GM21619 (cell line): Measurements from ENCODE around the gene CORO6.

Source experiments
- ATAC-seq: cut with Tn5 transposase; IDR thresholded peaks from one replicate; pipeline ENCODE4 v1.9.1; 2021; ENCODE audit not compliant: unreplicated experiment

CORO6 gene

DNA sequence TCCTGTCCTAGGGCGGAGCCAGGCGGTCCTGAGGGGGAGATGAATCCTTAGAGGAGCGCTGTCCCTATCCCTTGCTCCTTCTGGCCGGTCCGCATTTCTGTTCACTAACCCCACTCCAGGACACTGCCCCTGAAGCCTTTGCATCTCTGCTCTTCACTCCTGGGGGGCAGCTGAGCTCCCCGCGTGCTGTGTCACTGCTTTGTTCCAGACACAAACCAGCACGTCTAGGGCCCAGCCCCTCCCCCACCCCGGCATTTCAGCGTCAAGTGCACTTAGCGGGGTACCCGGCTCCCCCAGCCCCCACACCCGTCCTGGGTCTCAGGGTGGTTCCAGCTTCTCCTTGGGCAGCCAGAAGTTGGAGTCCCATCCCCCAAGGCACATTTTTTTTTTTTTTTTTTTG lies 8.9 kb downstream of the CORO6 start:
- ATAC-seq = no peak

DNA sequence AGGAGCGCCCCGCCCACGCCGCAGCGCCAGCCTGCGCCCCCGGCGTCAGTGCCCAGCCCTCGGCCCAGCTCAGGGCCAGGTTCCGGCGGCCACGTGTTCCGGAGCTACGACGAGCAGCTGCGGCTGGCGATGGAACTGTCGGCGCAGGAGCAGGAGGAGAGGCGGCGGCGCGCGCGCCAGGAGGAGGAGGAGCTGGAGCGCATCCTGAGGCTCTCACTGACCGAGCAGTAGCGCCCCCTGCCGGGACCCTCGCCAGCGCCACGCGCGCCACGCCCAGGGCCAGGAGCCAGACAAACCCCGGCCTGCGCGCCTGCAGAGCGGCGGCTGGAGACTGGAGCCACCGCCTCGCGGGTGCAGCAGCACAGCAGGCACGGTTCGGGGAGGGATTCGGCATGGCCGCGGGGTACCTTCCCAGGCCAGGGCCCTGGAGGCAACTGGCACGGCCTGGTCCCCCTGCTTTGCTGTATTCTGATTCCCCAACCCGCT lies 9.3 kb downstream of the CORO6 start:
- ATAC-seq = no peak

DNA sequence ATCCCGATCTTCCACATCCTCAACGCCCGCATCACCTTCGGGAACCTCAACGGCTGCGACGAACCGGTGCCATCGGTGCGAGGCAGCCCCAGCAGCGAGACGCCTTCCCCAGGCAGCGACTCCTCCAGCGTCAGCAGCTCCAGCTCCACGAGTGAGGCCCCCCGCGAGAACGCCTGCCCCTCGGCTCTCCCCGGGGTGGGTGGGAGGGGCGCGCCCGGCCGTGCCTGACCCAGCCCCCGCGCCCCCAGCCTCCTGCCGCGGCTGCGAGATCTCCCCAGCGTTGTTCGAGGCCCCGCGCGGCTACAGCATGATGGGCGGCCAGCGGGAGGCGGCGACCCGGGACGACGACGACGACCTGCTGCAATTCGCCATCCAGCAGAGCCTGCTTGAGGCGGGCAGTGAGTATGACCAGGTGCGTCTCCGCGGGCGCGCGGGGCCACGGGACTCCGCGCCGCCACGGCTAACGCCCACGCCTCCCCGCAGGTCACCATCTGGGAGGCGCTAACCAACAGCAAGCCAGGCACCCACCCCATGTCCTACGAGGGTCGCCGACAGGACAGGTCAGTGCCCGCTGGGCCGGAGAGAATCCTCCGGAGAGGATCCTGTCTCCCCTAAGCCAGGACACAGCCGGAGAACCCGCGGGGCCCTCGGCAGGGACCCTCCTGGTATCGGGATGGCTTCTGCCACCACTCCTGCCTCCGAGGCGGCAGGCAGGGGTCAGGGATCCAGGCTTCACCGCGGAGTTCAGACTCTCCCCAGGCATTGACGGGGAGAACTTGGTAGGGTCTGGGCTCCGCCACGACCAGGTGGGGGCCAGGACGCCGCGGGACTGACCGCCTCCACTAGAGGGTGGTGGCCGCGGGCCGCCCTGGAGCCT lies 10.1 kb downstream of the CORO6 start:
- ATAC-seq = no peak

DNA sequence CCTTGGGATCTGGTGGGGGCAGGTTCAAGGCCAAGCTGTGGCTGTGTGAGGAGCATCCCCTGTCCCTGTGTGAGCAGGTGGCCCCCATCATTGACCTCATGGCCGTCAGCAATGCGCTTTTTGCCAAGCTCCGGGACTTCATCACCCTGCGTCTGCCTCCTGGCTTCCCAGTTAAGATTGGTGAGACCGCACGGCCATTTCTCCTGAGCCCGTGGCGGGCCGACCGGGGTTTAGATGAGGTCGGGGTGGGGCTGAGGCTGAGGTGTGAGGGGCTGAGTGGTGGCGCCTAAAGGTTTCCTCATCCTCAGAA lies 10.7 kb downstream of the CORO6 start:
- ATAC-seq = no peak

DNA sequence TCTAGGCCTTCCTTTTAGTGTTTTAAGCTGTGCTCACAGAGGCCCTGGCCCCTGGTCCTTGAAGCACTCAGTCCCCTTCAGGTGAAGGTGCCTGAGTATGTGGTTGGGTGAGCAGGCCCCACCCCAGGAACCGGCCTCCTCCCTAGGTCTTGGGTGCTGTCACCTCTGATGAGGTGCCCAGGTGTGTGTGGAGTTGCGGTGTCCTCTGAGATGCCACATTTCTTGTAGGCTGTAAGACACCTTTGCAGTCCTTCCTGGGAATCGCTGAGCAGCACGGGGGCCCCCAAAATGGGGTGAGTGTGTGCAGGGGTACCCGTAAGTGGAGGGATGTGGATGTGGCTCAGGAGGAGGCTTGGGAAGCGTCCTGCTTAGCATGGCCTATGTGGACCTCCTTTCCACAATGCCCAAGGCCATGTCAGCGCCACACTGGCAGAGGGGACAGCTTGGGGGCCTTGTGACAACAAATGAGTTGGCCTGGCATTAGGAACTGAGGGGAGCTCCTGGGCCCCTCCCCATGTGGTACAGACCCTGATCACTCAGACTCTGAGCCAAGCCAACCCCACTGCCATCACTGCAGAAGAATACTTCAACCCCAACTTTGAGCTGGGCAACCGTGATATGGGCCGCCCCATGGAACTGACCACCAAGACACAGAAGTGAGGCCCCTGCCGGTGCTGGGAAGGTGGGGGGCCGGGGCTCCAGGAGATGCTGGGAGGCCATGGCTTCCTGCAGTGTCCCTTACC lies 11.2 kb downstream of the CORO6 start:
- no peak for ATAC-seq

DNA sequence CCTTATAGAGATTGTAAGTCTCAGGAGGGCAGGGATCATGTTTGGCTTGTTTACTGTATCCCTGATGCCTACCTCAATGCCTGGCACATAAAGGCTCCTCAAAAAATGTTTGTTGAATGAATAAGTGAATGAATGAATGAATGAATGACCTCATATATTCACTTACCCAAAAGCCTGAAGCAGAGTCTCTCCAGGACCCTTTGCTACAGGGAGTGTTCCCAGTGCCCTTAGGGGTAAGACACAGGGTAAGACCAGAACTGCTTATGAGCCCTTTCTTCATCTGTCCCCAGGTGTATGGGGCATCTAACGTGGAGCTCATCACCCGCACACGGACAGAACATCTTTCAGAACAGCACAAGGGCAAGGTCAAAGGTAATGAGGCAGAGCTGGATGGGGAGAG lies 12.3 kb downstream of the CORO6 start:
- ATAC-seq = no peak

DNA sequence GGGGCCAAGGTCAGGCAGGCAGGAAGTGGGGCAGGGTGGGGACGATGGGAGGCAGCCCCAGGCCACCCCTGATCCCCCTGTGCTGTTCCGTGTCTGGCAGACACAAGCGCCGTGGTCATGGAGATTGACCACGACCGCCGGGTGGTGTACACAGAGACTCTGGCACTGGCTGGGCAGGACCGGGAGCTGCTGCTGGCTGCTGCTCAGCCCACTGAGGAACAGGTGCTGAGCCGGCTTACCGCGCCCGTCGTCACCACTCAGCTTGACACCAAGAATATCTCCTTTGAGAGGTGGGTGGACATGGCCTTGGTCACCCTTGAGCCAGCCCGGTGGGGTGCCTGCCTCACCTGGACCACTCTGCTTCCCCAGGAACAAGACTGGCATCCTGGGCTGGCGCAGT lies 13.7 kb downstream of the CORO6 start:
- no peak for ATAC-seq

DNA sequence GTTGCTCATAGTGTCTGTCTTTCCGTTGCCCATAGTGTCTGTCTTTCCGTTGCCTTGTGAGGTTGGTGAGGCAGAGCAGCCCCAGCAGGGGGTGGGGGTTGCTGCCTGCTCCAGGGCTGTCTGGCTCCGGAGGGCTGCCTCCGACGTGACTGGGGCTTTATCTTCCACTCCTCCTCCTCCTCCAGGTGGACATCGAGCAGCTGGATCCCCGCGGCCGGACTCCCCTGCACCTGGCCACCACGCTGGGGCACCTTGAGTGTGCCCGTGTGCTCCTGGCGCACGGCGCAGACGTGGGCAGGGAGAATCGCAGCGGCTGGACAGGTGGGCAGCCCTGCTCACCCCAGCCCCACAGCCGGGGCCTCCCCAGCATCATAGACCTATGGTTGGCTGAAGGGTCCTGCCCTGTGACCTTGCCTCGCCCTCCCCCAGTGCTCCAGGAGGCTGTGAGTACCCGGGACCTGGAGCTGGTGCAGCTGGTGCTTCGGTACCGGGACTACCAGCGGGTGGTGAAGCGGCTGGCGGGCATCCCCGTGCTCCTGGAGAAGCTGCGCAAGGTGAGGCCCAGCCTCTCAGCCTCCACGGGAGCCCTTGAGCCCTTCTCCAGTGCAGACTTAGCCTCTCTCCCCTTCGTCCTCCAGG lies 15.0 kb downstream of the CORO6 start:
- no peak for ATAC-seq

DNA sequence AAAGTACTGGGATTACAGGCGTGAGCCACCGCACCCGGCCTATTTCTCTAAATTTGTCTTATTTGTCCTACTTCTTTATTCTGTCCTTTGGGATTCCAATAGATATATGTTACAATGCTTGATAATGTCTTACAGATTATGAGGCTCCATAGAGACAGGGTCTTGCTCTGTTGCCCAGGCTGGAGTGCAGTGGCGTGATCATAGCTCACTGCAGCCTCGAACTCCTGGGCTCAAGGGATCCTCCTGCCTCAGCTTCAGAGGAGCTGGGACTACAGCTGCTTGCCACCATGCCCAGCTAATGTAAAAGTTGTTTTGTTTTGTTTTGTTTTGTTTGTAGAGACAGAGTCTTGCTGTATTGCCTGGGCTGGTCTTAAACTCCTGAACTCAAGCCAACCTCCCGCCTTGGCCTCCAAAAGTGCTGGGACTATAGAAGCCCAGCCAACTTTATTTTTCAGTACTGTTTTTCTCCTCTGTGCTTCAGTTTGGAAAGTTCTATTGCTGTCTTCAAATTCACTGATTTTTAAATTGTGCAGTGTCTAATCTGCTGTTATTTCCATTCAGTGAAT lies 19.5 kb downstream of the CORO6 start:
- no peak for ATAC-seq

DNA sequence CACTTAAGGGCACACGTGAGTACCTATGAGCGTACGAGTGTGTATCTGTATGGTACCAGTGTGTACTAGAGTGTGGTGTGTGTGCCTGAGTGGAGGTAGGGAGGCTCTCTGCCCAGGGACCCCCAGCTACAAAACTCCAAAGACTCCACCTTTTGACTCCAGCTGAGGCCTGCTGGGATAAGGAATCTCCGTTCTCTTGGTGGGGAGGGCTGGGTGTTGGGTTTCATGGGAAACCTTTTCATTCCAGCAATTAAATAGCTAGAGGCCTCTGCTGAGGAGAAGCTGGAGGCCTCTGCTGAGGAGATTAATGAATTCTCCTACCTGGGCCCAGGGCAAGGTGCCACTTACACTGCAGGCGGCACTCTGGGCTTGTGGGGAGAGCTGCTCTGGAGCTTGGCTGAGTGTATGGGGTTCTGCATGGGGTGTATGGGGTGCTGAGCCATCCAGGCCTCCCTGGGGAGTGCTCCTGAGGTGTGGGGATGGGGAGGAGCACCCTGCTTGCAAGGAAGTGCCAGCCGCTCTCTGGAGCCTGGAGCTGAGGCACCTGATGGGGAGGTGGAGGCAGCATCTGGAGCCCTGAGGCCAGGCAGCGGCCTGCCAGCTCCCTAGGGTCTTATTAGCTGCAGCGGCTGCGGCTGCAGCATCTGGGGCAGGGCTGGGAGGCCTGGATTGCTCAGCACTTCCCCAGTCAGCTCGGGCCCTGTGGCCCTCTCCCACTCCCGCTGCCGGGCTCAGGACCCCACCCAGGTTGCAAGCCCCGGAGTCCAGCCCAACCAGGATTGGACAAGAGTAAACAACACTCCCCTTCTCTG lies 25.1 kb downstream of the CORO6 start:
- no peak for ATAC-seq

DNA sequence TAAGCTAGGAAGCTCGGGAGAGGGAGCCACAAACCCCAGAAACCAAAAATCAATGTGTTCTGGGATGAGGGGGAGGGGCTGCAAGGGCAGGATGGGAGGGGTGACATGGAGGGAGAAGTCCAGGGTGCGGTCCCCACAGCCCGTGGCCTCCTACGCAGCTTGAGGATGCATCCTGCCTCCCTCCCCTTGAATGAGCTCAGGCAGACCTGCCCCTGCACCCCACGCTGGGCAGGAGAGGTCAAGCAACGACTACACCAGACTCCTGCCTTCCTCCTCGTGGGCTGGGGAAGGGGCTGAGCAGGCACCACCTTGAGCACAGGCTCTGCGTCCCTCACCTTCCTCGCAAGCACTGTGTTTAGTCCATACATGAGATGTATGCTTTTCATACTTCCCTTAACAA lies 25.9 kb downstream of the CORO6 start:
- ATAC-seq = no peak

DNA sequence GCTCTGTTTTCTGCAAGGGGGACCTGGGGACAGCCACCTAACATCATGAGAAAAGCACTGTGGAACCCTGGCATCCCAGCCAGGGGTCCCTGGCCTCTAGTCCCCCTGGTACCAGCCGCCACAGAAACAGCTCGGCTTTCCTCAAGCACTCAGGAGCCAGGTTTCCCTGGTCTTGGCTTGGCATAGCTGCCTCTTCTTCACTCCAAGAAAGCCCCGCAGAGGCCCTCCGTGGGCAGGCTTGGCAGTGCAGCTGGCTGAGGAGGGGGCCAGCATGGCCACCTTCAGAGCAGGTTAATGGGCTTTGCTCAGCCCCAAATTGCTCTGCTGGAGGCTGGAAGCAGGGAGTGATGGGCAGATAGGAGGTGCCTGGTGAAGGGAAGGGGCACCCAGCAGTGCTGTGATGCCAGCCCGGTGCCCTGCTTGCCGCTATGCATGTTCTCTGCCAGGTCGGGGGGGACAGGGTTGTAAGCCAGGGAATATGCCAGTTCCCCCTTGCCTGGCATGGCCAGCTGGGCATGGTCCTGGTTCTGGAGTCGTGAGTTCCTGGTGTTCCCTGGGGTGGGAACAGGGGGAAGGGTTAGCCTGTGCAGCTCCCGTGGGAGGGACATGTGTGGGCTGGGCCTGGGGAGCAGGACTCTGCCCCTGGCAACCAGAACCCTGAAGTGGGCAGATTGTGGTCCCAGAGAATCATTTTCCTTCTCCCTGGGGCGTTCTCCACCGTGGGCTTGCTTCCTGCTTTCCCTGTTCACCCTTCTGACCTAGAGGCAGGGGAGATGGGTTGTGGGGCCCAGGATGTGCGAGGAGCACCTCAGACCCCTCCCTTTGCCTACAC lies 26.6 kb downstream of the CORO6 start:
- no peak for ATAC-seq

DNA sequence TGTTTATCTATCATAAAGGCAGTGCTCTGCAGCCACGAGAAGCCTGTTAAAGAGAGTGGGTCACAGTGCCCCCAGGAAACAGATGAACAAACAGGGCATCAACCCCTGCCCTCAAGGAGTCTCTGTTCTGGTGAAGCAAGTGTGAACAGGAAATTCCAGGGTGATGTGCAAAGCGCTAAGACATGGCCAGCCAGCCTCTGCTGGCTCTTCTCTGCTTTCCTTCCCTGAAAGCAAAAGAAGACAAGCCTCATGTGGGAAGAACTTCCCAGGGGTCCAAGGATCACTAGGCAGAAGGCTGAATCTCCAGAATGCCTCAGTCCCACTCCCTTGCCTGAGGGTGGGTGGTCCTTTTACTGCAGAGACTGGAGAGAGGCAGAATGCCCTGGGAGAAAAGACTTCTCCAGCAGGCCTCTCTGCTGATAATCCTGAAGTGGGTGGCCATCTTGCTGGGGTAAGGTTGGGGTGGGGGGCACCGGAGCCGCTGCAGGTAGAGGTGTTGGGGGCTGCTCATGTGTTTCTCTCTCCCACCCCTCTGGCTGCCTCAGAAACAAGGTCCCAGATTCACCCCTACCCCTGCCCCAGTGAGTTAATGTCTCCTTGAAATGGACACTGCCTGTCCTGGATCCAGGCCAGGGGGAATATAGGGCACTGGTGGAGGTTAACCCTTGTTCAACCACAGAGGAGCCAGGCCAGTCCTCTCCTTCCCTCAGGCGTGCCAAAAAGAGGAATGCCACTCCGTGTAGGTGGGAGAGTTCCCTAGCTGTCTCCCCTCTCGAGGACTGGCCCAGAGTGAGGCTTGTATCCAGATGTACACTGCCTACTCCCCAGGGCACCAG lies 27.4 kb downstream of the CORO6 start:
- ATAC-seq = no peak

DNA sequence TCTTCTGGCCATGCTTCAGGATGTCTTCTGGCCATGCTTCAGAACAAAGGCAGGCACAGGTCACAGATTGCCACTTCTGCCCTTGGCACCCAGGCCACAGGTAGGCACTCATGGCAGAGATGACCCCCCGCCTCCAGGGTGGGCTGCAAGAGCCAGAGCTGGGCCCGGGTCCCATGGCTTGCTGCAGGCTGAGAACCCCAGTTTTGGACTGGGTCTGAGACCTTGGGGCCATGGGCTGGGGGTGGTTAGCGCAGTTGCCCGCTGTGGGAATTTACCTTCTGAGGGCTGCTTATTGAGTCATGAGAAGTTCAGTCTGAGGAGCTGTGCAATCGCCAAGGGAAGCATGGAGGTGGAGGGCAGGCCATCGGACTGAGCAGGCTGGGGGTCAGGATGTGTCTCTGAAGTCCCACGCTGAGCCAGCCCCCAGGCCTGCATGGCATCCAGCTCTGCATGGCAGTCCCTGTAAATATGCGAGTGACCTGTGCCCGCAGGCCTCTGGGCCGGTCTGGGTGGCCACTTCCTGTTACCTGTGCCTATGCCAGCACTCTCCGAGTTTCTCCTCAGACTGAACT lies 28.1 kb downstream of the CORO6 start:
- ATAC-seq = no peak

DNA sequence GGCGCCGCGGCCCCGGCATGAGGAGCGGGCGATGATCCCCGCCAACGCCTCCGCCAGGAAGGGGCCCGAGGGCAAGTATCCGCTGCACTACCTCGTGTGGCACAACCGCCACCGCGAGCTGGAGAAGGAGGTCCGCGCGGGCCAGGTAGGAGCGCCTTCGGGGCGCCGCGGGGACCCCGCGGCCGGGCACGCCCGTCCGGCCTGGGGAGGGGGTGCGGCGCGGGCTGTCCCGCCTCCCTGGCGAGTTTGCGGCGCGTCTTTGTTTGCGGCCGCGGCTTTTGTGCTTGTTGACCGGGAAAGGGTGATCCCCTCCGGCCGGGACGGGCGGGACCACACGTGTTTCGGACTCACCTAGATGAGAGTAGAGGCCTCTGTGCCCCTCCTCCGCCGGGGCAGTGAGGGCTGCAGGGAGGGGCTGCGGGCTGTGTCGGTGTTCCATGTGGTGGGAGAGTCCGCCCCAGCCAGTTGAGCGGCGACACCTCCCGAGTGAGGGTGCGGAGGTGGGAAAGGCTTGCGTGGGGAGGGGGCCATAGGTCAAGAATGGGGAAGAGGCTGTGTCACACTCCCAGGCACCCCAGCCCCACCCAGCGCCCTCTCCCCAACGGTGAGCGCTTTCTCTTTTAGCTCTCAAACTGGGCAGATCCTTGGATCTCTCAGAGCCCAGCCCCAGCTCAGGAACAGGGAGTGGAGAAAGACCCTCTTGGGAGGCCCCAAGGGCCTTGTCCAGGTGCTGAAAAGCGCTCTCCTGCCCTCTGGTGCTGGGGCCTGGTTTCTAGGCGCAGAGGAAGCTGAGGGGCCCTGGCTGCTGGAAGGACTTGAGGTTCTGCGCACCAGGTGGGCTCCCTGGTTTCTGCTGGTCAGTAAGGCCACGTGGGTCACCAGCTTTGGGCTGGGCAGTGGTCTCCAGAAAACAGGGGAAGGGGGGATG lies 28.9 kb downstream of the CORO6 start:
- no peak for ATAC-seq

DNA sequence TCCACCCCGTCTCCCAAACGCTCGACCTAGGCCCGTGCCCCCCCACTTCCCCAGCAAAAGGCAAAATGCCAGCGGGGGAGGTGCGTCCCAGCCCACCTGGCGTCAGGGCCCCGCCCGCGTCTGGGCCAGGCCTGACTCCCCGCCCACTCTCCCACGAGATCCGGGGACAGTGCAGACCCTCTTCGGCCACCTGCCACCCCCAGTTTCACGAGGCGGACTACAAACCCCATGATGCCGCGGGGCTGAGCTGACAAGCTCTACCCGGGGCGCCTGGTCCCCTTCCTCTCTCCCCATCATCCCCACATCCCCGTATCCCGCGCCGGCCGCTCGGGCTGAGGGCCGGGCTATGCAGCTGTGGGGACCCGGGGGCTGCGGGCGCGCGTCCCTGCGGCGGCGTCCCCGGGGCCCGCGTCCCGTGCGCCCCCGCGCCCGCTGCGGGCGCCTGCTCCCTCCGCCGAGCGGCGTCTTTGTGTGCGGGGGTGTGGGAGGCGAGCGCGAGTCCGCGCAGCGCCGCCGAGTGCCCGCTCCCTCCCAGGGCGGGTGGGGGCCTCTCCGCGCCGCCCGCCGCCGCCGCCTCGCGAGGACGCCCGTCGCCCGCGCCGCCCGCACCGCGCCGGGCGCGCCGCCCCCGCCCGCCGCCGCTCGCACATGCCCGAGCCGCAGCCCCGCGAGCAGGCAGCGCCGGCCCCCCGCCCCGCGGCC lies 29.7 kb downstream of the CORO6 start, which contains the start of gene ANKRD13B:
Gene ANKRD13B, plus strand, starts transcription at position 283 of the 702 bp plus-strand sequence. CDS start 490 bp downstream, outside the sequence.
- ATAC-seq = no peak
